Upper lobe of left lung (tissue), 6 donors: ENCODE measurements around the gene BRD7. TPM values are rescaled to one million over a fixed set of nuclear protein-coding genes. Genes with fewer than 3 reads are reported as not detected.

Source experiments
- ATAC-seq, 2 donors: fragments of 200-7000 bp; cut with Tn5 transposase; one replicate each; pipeline ENCODE4 v1.9.1; 2022; ENCODE audit warnings: mild to moderate bottlenecking in 2 of 2, moderate library complexity in 2 of 2; ENCODE audit not compliant: low FRiP score in 2 of 2
- DNase-seq, 2 donors: peaks; one replicate each; pipeline ENCODE4 v3.0.0-alpha.2; 2019 to 2020
- H3K27ac ChIP-seq, 4 donors: fragments of 200-600 bp; sonication (generic); one replicate each; pipeline ENCODE4 v1.5.1; 2016 to 2019
- H3K27me3 ChIP-seq, 4 donors: fragments of 200-600 bp; sonication (generic); one replicate each; pipeline ENCODE4 v1.5.1; 2017 to 2019
- H3K36me3 ChIP-seq, 4 donors: fragments of 200-600 bp; sonication (generic); one replicate each; pipeline ENCODE4 v1.5.1; 2016 to 2019
- H3K4me1 ChIP-seq, 4 donors: fragments of 200-600 bp; sonication (generic); one replicate each; pipeline ENCODE4 v1.5.1; 2018 to 2019
- H3K4me3 ChIP-seq, 4 donors: fragments of 200-600 bp; sonication (generic); one replicate each; pipeline ENCODE4 v1.5.1; 2017 to 2019; ENCODE audit warnings: mild to moderate bottlenecking in 2 of 4, moderate library complexity in 1 of 4
- H3K9me3 ChIP-seq, 4 donors: fragments of 200-600 bp; sonication (generic); one replicate each; pipeline ENCODE4 v1.5.1; 2018 to 2019
- CTCF ChIP-seq, 6 experiments: fragments of 450-650 bp in 4 of 6; fragments of 200-600 bp in 2 of 6; sonication (generic) in 2 of 6; IDR thresholded peaks; one replicate each; pipeline ENCODE4 v1.5.1; 2016 to 2019; ENCODE audit warnings: antibody characterized with exemption in 6 of 6
- EP300 ChIP-seq, 4 donors: sonication (generic); formaldehyde crosslinking; IDR thresholded peaks; one replicate each; pipeline ENCODE4 v1.5.1; 2017; ENCODE audit warnings: antibody characterized with exemption in 4 of 4, control low read depth in 2 of 4
- POLR2A ChIP-seq, 4 donors: fragments of 450-650 bp; IDR thresholded peaks; one replicate each; pipeline ENCODE4 v1.5.1; 2016 to 2017; ENCODE audit warnings: antibody characterized with exemption in 4 of 4, mild to moderate bottlenecking in 2 of 4
- POLR2AphosphoS5 ChIP-seq, 2 donors: sonication (generic); formaldehyde crosslinking; IDR thresholded peaks; one replicate each; pipeline ENCODE4 v1.5.1; 2017; ENCODE audit warnings: antibody characterized with exemption in 2 of 2
- WGBS, 2 donors: methylation state at CpG; one replicate each; pipeline ENCODE4 v1.1.5; 2017 to 2018; 5-methylcytosine and 5-hydroxymethylcytosine counted together
- total RNA-seq, 6 donors: library from RNA; depleted of rRNA in 4 of 6; stranded (reverse); fragments of >200 nt in 4 of 6; gene quantifications; one replicate each; pipeline versions ENCODE4 v1.1.0 to v1.2.1, GENCODE V29; 2016 to 2021
- donor health status: DM: no; HTN: no; CAD: no; lungs with moderate emphysema.
- donor health status: DM: no; HTN: yes; CAD: no; lungs with severe emphysema.

The BRD7 gene
- total RNA-seq, 6 donors from 2014 or later = 41.5 to 68.2 (median 53.4) TPM

GRCh38 chr16:50291719-50292565 lies 76.8 kb downstream of the BRD7 start:
- Histone ChIP-seq H3K27me3 (no peaks in the 10 kb centered on the region), H3K27ac (no peak overlapping the region), H3K4me1 (no peaks in the 10 kb centered on the region), H3K36me3 (peaks cover 0 to 69% (median 36%) of the 10 kb centered on the region in 4 donors), H3K4me3 (no peak overlapping the region), H3K9me3 (no peaks in the 10 kb centered on the region)
- ATAC-seq (peak in 1 of 2 donors; percentile 16), DNase-seq (no peak)
- TF ChIP-seq POLR2A (IDR thresholded peaks at IDR 0.05) (no peak), POLR2AphosphoS5 (IDR thresholded peaks at IDR 0.05) (no peak), CTCF (IDR thresholded peaks at IDR 0.05) (no peak), EP300 (IDR thresholded peaks at IDR 0.05) (no peak)
- WGBS, 2 donors = 90 to 92% methylated on average over 15 to 25 of the region's 26 CpGs

GRCh38 chr16:50290856-50291255 lies 77.9 kb downstream of the BRD7 start:
- Histone ChIP-seq H3K4me1 (peaks cover 0 to under 1% (median under 1%) of the 10 kb centered on the region in 4 donors), H3K9me3 (no peaks in the 10 kb centered on the region), H3K27me3 (no peaks in the 10 kb centered on the region), H3K36me3 (peaks cover 0 to 61% (median 33%) of the 10 kb centered on the region in 4 donors), H3K27ac (no peak overlapping the region), H3K4me3 (no peak overlapping the region)
- 90 to 94% methylated on average over 4 to 6 of the region's 6 CpGs for WGBS, 2 donors
- DNase-seq (no peak), ATAC-seq (no peak)
- TF ChIP-seq CTCF (IDR thresholded peaks at IDR 0.05) (no peak), EP300 (IDR thresholded peaks at IDR 0.05) (no peak), POLR2A (IDR thresholded peaks at IDR 0.05) (no peak), POLR2AphosphoS5 (IDR thresholded peaks at IDR 0.05) (no peak)

GRCh38 chr16:50289950-50290764 lies 78.6 kb downstream of the BRD7 start:
- no peaks in the 10 kb centered on the region for H3K27me3 ChIP-seq
- peaks cover 0 to 56% (median 31%) of the 10 kb centered on the region in 4 donors for H3K36me3 ChIP-seq
- H3K4me1 ChIP-seq = peaks cover 0 to 7% (median 4%) of the 10 kb centered on the region in 4 donors
- H3K27ac ChIP-seq = no peak overlapping the region
- H3K4me3 ChIP-seq = no peak overlapping the region
- TF ChIP-seq EP300 (IDR thresholded peaks at IDR 0.05) = no peak
- TF ChIP-seq POLR2AphosphoS5 (IDR thresholded peaks at IDR 0.05) = no peak
- TF ChIP-seq CTCF (IDR thresholded peaks at IDR 0.05) = no peak
- WGBS, 2 donors = 82 to 93% methylated on average over 15 to 30 of the region's 30 CpGs
- no peak for ATAC-seq
- DNase-seq = no peak
- no peaks in the 10 kb centered on the region for H3K9me3 ChIP-seq

GRCh38 chr16:50288920-50289319 lies 79.9 kb downstream of the BRD7 start:
- 85 to 86% methylated on average over 3 of the region's 3 CpGs for WGBS, 2 donors
- no peaks in the 10 kb centered on the region for H3K9me3 ChIP-seq
- H3K27ac ChIP-seq = no peak overlapping the region
- DNase-seq = no peak
- peaks cover 0 to 45% (median 25%) of the 10 kb centered on the region in 4 donors for H3K36me3 ChIP-seq
- H3K27me3 ChIP-seq = no peaks in the 10 kb centered on the region
- ATAC-seq = no peak
- H3K4me1 ChIP-seq = peaks cover 11 to 20% (median 16%) of the 10 kb centered on the region in 4 donors
- TF ChIP-seq CTCF (IDR thresholded peaks at IDR 0.05) (no peak), POLR2AphosphoS5 (IDR thresholded peaks at IDR 0.05) (no peak), EP300 (IDR thresholded peaks at IDR 0.05) (no peak), POLR2A (IDR thresholded peaks at IDR 0.05) (no peak)
- H3K4me3 ChIP-seq = no peak overlapping the region
